B cell (primary cell): ENCODE data around the gene KRTCAP2. TPM values are rescaled to one million over a fixed set of nuclear protein-coding genes. Genes with fewer than 3 reads are reported as not detected.

Experiments used
- ATAC-seq: fragments of 200-7000 bp; cut with Tn5 transposase; one replicate; pipeline ENCODE4 v1.10.0; 2021; ENCODE audit warnings: low read depth, mild to moderate bottlenecking, moderate number of reproducible peaks, moderate library complexity
- CTCF ChIA-PET: fragments of 350-600 bp; sonication (Branson Sonifier 250); formaldehyde crosslinking; loops from one replicate; lab custom pipeline; 2021; ENCODE audit warnings: antibody characterized with exemption, inconsistent platforms; lab: Charles Lee
- POLR2A ChIA-PET: fragments of 350-600 bp; sonication (Branson Sonifier 250); formaldehyde crosslinking; loops from one replicate; lab custom pipeline; 2021; ENCODE audit warnings: antibody characterized with exemption; lab: Charles Lee
- DNase-seq: peaks from one replicate; pipeline ENCODE4 v3.0.0; 2013
- H2AFZ ChIP-seq: 2 replicates; pipeline ENCODE4 v1.6.1; 2012; ENCODE audit warnings: mild to moderate bottlenecking, low read depth, low read length; ENCODE audit not compliant: insufficient read depth, poor library complexity, severe bottlenecking
- H3K27ac ChIP-seq, 2 donors: 1 replicate in 1 of 2; 2 replicates in 1 of 2; pipeline ENCODE4 v1.5.1; 2012 to 2013; ENCODE audit warnings: low read length in 2 of 2, mild to moderate bottlenecking in 2 of 2, moderate library complexity in 1 of 2
- H3K27me3 ChIP-seq, 4 experiments: fragments of 200-600 bp in 1 of 4; sonication (generic) in 1 of 4; replicated peaks in 1 of 4; 1 replicate in 2 of 4; 2 replicates in 2 of 4; pipeline versions ENCODE4 v1.6.1 to v1.7.0; 2013 to 2016; ENCODE audit warnings: low read length in 3 of 4, mild to moderate bottlenecking in 2 of 4, mixed read lengths in 1 of 4, moderate library complexity in 1 of 4; ENCODE audit not compliant: insufficient read depth in 4 of 4, control insufficient read depth in 3 of 4; ENCODE audit errors: control extremely low read depth in 1 of 4
- H3K36me3 ChIP-seq, 2 experiments: replicated peaks in 1 of 2; 1 replicate in 1 of 2; 2 replicates in 1 of 2; pipeline versions ENCODE4 v1.6.1 to v1.7.1; 2013; ENCODE audit warnings: low read length in 1 of 2; ENCODE audit not compliant: insufficient read depth in 2 of 2, control insufficient read depth in 1 of 2; ENCODE audit errors: control extremely low read depth in 1 of 2, extremely low read depth in 1 of 2
- H3K4me1 ChIP-seq, 2 donors: fragments of 200-600 bp in 1 of 2; sonication (generic) in 1 of 2; 1 replicate in 1 of 2; 2 replicates in 1 of 2; pipeline versions ENCODE4 v1.5.1 to v1.6.1; 2013 to 2017; ENCODE audit warnings: low read length in 2 of 2; ENCODE audit not compliant: control insufficient read depth in 2 of 2, insufficient read depth in 2 of 2
- H3K4me2 ChIP-seq: replicated peaks from 2 replicates; pipeline ENCODE3; 2012; ENCODE audit warnings: mild to moderate bottlenecking, low read depth, low read length; ENCODE audit not compliant: poor library complexity, severe bottlenecking
- H3K4me3 ChIP-seq, 5 experiments: fragments of 200-600 bp in 1 of 5; sonication (generic) in 1 of 5; 1 replicate in 3 of 5; 2 replicates in 2 of 5; pipeline versions ENCODE4 v1.5.1 to v1.7.0; 2011 to 2016; ENCODE audit warnings: low read length in 4 of 5, mild to moderate bottlenecking in 4 of 5, low read depth in 2 of 5, control low read depth in 1 of 5, moderate library complexity in 1 of 5; ENCODE audit not compliant: insufficient read depth in 1 of 5; ENCODE audit errors: control extremely low read depth in 1 of 5, extremely low read depth in 1 of 5
- H3K79me2 ChIP-seq: fragments of 200-600 bp; sonication (generic); one replicate; pipeline ENCODE4 v1.6.0; 2016; ENCODE audit warnings: low read length; ENCODE audit not compliant: control insufficient read depth, insufficient read depth
- H3K9ac ChIP-seq: fragments of 200-600 bp; sonication (generic); 2 replicates; pipeline ENCODE4 v1.6.1; 2017; ENCODE audit warnings: mild to moderate bottlenecking, low read length, moderate library complexity
- H3K9me3 ChIP-seq, 3 donors: one replicate each; pipeline versions ENCODE4 v1.6.1 to v1.7.1; 2013; ENCODE audit warnings: low read length in 2 of 3; ENCODE audit not compliant: control insufficient read depth in 2 of 3, insufficient read depth in 1 of 3; ENCODE audit errors: control extremely low read depth in 1 of 3
- H4K20me1 ChIP-seq: 2 replicates; pipeline ENCODE4 v1.6.0; 2012; ENCODE audit warnings: mild to moderate bottlenecking, low read length; ENCODE audit not compliant: insufficient read depth, control insufficient read depth, poor library complexity, severe bottlenecking
- H3K27ac Mint-ChIP-seq: one replicate; pipeline ENCODE4 v1.8.0; 2021; ENCODE audit warnings: mixed read lengths
- H3K27me3 Mint-ChIP-seq: one replicate; pipeline ENCODE4 v1.8.0; 2021; ENCODE audit warnings: mixed read lengths
- H3K4me1 Mint-ChIP-seq: one replicate; pipeline ENCODE4 v1.8.0; 2021; ENCODE audit warnings: mixed read lengths
- H3K4me3 Mint-ChIP-seq: one replicate; pipeline ENCODE4 v1.8.0; 2021; ENCODE audit warnings: mixed read lengths
- H3K9me3 Mint-ChIP-seq: one replicate; pipeline ENCODE4 v1.8.0; 2022; ENCODE audit warnings: mixed read lengths; ENCODE audit not compliant: insufficient read depth
- CTCF ChIP-seq: fragments of 200-600 bp; IDR thresholded peaks from one replicate; pipeline ENCODE4 v1.8.0; 2022; ENCODE audit warnings: antibody characterized with exemption, mild to moderate bottlenecking
- EZH2 ChIP-seq: IDR thresholded peaks from 2 replicates; pipeline ENCODE4 v1.6.1; 2012; ENCODE audit warnings: borderline replicate concordance, low read depth, mild to moderate bottlenecking, moderate library complexity, low read length; ENCODE audit not compliant: insufficient read depth, poor library complexity, severe bottlenecking
- WGBS: methylation state at CpG from one replicate; pipeline ENCODE4 v1.1.5; 2013; ENCODE audit warnings: missing lambda C conversion rate; ENCODE audit not compliant: insufficient coverage; 5-methylcytosine and 5-hydroxymethylcytosine counted together
- intact Hi-C: fragments of 100-400 bp; cut with micrococcal nuclease; formaldehyde crosslinking; loops from one replicate; pipeline ENCODE4 v1.10.0; 2022
- polyA plus RNA-seq: library from polyadenylated mRNA; depleted of rRNA; stranded (reverse); fragments of >200 nt; gene quantifications from 2 replicates; pipeline ENCODE4 v1.2.3, GENCODE V29; 2012
- total RNA-seq, 2 donors: library from RNA; stranded (reverse); fragments of 120-200 nt in 1 of 2; gene quantifications; 1 replicate in 1 of 2; 2 replicates in 1 of 2; pipeline versions ENCODE4 v1.2.3 to v1.2.4, GENCODE V29; 2013 to 2022

KRTCAP2 gene
- total and polyA plus RNA-seq, 2 donors (not counting 1 experiment from before 2014, with no cell fraction given), result 151 to 259 TPM

GRCh38 chr1:155200920-155201319 lies 27.8 kb upstream of the KRTCAP2 start:
- Histone ChIP-seq H3K4me2 (no peak overlapping the region), H4K20me1 (no peaks in the 10 kb centered on the region), H3K9me3 (no peaks in the 10 kb centered on the region), H3K4me1 (no peaks in the 10 kb centered on the region), H3K79me2 (no peaks in the 10 kb centered on the region), H3K27ac (no peak overlapping the region), H3K27me3 (no peaks in the 10 kb centered on the region), H3K4me3 (no peak overlapping the region), H3K9ac (no peak overlapping the region), H2AFZ (no peak overlapping the region), H3K36me3 (no peaks in the 10 kb centered on the region)
- no peak overlapping the region for H3K27ac Mint-ChIP-seq
- no peaks in the 10 kb centered on the region for H3K9me3 Mint-ChIP-seq
- DNase-seq (no peak), ATAC-seq (no peak)
- no peaks in the 10 kb centered on the region for H3K4me1 Mint-ChIP-seq
- TF ChIP-seq EZH2 (no peak), CTCF (no peak)
- no peaks in the 10 kb centered on the region for H3K27me3 Mint-ChIP-seq
- CTCF ChIA-PET, result interaction anchor here (1.1 to 1.9 kb wide), 2 partner anchors 26 to 33 kb away, joined by 5 to 6 read pairs; no protein-coding TSS in a partner anchor
- WGBS, result 98% methylated on average over 5 of the region's 5 CpGs
- POLR2A ChIA-PET, result interaction anchor here (0.6 kb wide), 1 partner anchor 51 kb away, joined by 3 read pairs; no protein-coding TSS in a partner anchor
- intact Hi-C loops, result no loop called here
- no peak overlapping the region for H3K4me3 Mint-ChIP-seq

GRCh38 chr1:155199792-155200191 lies 26.7 kb upstream of the KRTCAP2 start:
- Histone ChIP-seq H3K9ac (no peak overlapping the region), H2AFZ (no peak overlapping the region), H3K4me2 (no peak overlapping the region), H4K20me1 (no peaks in the 10 kb centered on the region), H3K79me2 (no peaks in the 10 kb centered on the region), H3K4me1 (peaks cover 0 to 3% of the 10 kb centered on the region in 2 donors), H3K27me3 (peaks cover 0 to 5% (median 0%) of the 10 kb centered on the region in 4 experiments), H3K9me3 (no peaks in the 10 kb centered on the region), H3K36me3 (no peaks in the 10 kb centered on the region), H3K27ac (no peak overlapping the region), H3K4me3 (no peak overlapping the region)
- WGBS, result 100% methylated on average over 2 of the region's 4 CpGs
- peaks cover 4% of the 10 kb centered on the region for H3K4me1 Mint-ChIP-seq
- TF ChIP-seq EZH2, result no peak
- TF ChIP-seq CTCF, result no peak
- POLR2A ChIA-PET, result no interaction called here
- no peaks in the 10 kb centered on the region for H3K9me3 Mint-ChIP-seq
- intact Hi-C loops, result no loop called here
- no peak for DNase-seq
- no peak overlapping the region for H3K27ac Mint-ChIP-seq
- H3K4me3 Mint-ChIP-seq, result no peak overlapping the region
- H3K27me3 Mint-ChIP-seq, result no peaks in the 10 kb centered on the region
- ATAC-seq, result no peak
- CTCF ChIA-PET, result no interaction called here
